ENCODE measurements around the gene TCHP. TPM values are rescaled to one million over a fixed set of nuclear protein-coding genes. Genes with fewer than 3 reads are reported as not detected.
A peak's percentile ranks its signal among the peaks of the same experiment; 100 is the strongest.

The TCHP gene
- total RNA-seq, 4 donors from 2014 or later, result 12.4 to 29.4 (median 17.6) TPM

GRCh38 chr12:109946505-109946904, 46.4 kb downstream of the TCHP start:
- Histone ChIP-seq H3K9me3 (no peaks in the 10 kb centered on the region), H3K4me3 (no peak overlapping the region), H3K4me1 (peaks cover 15 to 74% (median 23%) of the 10 kb centered on the region in 3 donors), H3K27ac (peak overlapping the region; percentile 3 to 80 (median 64)), H3K27me3 (no peaks in the 10 kb centered on the region), H3K36me3 (peaks cover 0 to 50% of the 10 kb centered on the region in 2 donors)
- 46 to 80% methylated on average over 1 to 5 of the region's 5 CpGs for WGBS, 2 donors (ENCODE audit: low coverage in 1 of 2)
- TF ChIP-seq CTCF (IDR thresholded peaks at IDR 0.05) (no peak), POLR2AphosphoS5 (IDR thresholded peaks at IDR 0.05) (no peak)
- ATAC-seq, result no peak

GRCh38 chr12:109946913-109947312, 46.8 kb downstream of the TCHP start:
- no peak for TF ChIP-seq EP300 (IDR thresholded peaks at IDR 0.05)
- no peak for TF ChIP-seq POLR2A (IDR thresholded peaks at IDR 0.05)
- TF ChIP-seq POLR2AphosphoS5 (IDR thresholded peaks at IDR 0.05), result no peak
- no peak for TF ChIP-seq CTCF (IDR thresholded peaks at IDR 0.05)
- Histone ChIP-seq H3K27me3 (no peaks in the 10 kb centered on the region), H3K4me3 (no peak overlapping the region), H3K4me1 (peaks cover 15 to 78% (median 24%) of the 10 kb centered on the region in 3 donors), H3K36me3 (peaks cover 0 to 54% of the 10 kb centered on the region in 2 donors), H3K9me3 (no peaks in the 10 kb centered on the region), H3K27ac (peak overlapping the region; percentile 3 to 80 (median 64))
- 59 to 87% methylated on average over 2 to 8 of the region's 9 CpGs for WGBS, 2 donors (ENCODE audit: low coverage in 1 of 2)
- ATAC-seq, result no peak

- TF ChIP-seq EP300 (IDR thresholded peaks at IDR 0.05) (no peak), POLR2AphosphoS5 (IDR thresholded peaks at IDR 0.05) (no peak), CTCF (IDR thresholded peaks at IDR 0.05) (no peak), POLR2A (IDR thresholded peaks at IDR 0.05) (no peak)
These were observed 47.4 kb downstream of the TCHP start for GRCh38 chr12:109947521-109947920.

GRCh38 chr12:109948368-109948767, 48.3 kb downstream of the TCHP start:
- H3K4me1 ChIP-seq, result peaks cover 15 to 92% (median 30%) of the 10 kb centered on the region in 3 donors
- no peak overlapping the region for H3K4me3 ChIP-seq
- peaks cover 0 to 62% of the 10 kb centered on the region in 2 donors for H3K36me3 ChIP-seq
- H3K27me3 ChIP-seq, result no peaks in the 10 kb centered on the region
- 56 to 71% methylated on average over 4 of the region's 4 CpGs for WGBS, 2 donors (ENCODE audit: low coverage in 1 of 2)
- TF ChIP-seq EP300 (IDR thresholded peaks at IDR 0.05), result no peak
- no peaks in the 10 kb centered on the region for H3K9me3 ChIP-seq
- no peak for ATAC-seq
- H3K27ac ChIP-seq, result peak overlapping the region; percentile 25 to 80 (median 64)

More at GRCh38 chr12:109947521-109947920, 47.4 kb downstream of the TCHP start:
- H3K27ac ChIP-seq, result peak overlapping the region; percentile 3 to 80 (median 64)
- H3K4me3 ChIP-seq, result no peak overlapping the region
- H3K27me3 ChIP-seq, result no peaks in the 10 kb centered on the region
- no peaks in the 10 kb centered on the region for H3K9me3 ChIP-seq
- H3K36me3 ChIP-seq, result peaks cover 0 to 57% of the 10 kb centered on the region in 2 donors
- H3K4me1 ChIP-seq, result peaks cover 15 to 84% (median 30%) of the 10 kb centered on the region in 3 donors
- ATAC-seq, result no peak
- 15 to 19% methylated on average over 3 of the region's 3 CpGs for WGBS, 2 donors (ENCODE audit: low coverage in 1 of 2)

GRCh38 chr12:109949089-109949488, 49.0 kb downstream of the TCHP start:
- H3K36me3 ChIP-seq, result peaks cover 0 to 64% of the 10 kb centered on the region in 2 donors
- peaks cover 15 to 94% (median 30%) of the 10 kb centered on the region in 3 donors for H3K4me1 ChIP-seq
- H3K4me3 ChIP-seq, result no peak overlapping the region
- 14 to 33% methylated on average over 1 of the region's 1 CpG for WGBS, 2 donors (ENCODE audit: low coverage in 1 of 2)
- TF ChIP-seq EP300 (IDR thresholded peaks at IDR 0.05) (no peak), POLR2AphosphoS5 (IDR thresholded peaks at IDR 0.05) (peak; percentile 67)
- ATAC-seq, result peak; percentile 73
- peak overlapping the region; percentile 5 to 80 (median 74) for H3K27ac ChIP-seq
- H3K27me3 ChIP-seq, result no peaks in the 10 kb centered on the region
- H3K9me3 ChIP-seq, result no peaks in the 10 kb centered on the region

GRCh38 chr12:109950625-109951024, 50.6 kb downstream of the TCHP start:
- ATAC-seq, result no peak
- Histone ChIP-seq H3K9me3 (no peaks in the 10 kb centered on the region), H3K4me3 (no peak overlapping the region), H3K27me3 (no peaks in the 10 kb centered on the region), H3K4me1 (peaks cover 15 to 80% (median 30%) of the 10 kb centered on the region in 3 donors), H3K36me3 (peaks cover 0 to 74% of the 10 kb centered on the region in 2 donors), H3K27ac (peak overlapping the region; percentile 5 to 80 (median 74))
- TF ChIP-seq EP300 (IDR thresholded peaks at IDR 0.05) (no peak), CTCF (IDR thresholded peaks at IDR 0.05) (no peak), POLR2A (IDR thresholded peaks at IDR 0.05) (no peak), POLR2AphosphoS5 (IDR thresholded peaks at IDR 0.05) (no peak)
